Stimulated activated CD8-positive, alpha-beta memory T cell treated with anti-CD3 and anti-CD28 coated beads, Interleukin-4, amount 100 ng/mL, for 1 hour (primary cell): ENCODE data around the gene MRPS23.
"Not testable (repeated sequence)": the region's sequence is repeated elsewhere in the genome, so short reads cannot be mapped to it uniquely, and the experiment has no call there.

Experiments
- DNase-seq, 2 donors: peaks; one replicate each; pipeline ENCODE4 v3.0.0-alpha.2; 2020; ENCODE audit warnings: low read depth in 2 of 2, low spot score in 1 of 2

The MRPS23 gene

GRCh38 chr17:57864273-57864672 is 14.4 kb upstream of the MRPS23 start:
- DNase-seq, result no peak

- DNase-seq, result no peak
These were observed 13.1 kb upstream of the MRPS23 start for GRCh38 chr17:57862694-57863667.

- DNase-seq, result no peak
These were observed 12.2 kb upstream of the MRPS23 start for GRCh38 chr17:57861790-57862693.

- no peak for DNase-seq
These were observed 11.4 kb upstream of the MRPS23 start for GRCh38 chr17:57861000-57861789.

- no peak for DNase-seq
These were observed 10.7 kb upstream of the MRPS23 start for GRCh38 chr17:57860414-57860999.

- no peak for DNase-seq
These were observed 10.0 kb upstream of the MRPS23 start for GRCh38 chr17:57859601-57860413.

GRCh38 chr17:57858838-57859237 is 9.0 kb upstream of the MRPS23 start:
- DNase-seq, result no peak

- no peak for DNase-seq
These were observed 7.2 kb upstream of the MRPS23 start for GRCh38 chr17:57856792-57857620.

GRCh38 chr17:57855391-57856035 is 5.7 kb upstream of the MRPS23 start:
- no peak for DNase-seq

GRCh38 chr17:57853695-57854094 is 3.9 kb upstream of the MRPS23 start:
- DNase-seq, result no peak

- DNase-seq, result no peak
These were observed 3.1 kb upstream of the MRPS23 start for GRCh38 chr17:57852955-57853328.

- DNase-seq, result no peak
These were observed 2.5 kb upstream of the MRPS23 start for GRCh38 chr17:57852092-57852954.

- no peak for DNase-seq
These were observed 526 bp downstream of the MRPS23 start for GRCh38 chr17:57849163-57849873.

- DNase-seq, result not testable (repeated sequence)
These were observed 3.5 kb downstream of the MRPS23 start for GRCh38 chr17:57846056-57846945.

GRCh38 chr17:57842280-57842679 is 7.6 kb downstream of the MRPS23 start:
- no peak for DNase-seq

- no peak for DNase-seq
These were observed 10.3 kb downstream of the MRPS23 start for GRCh38 chr17:57839571-57839923.
